Stimulated activated CD4-positive, alpha-beta T cell treated with anti-CD3 and anti-CD28 coated beads, Interleukin-4, amount 100 ng/mL, for 24 hours (primary cell): ENCODE results near the gene DUSP15.
"Not testable (repeated sequence)": the region's sequence is repeated elsewhere in the genome, so short reads cannot be mapped to it uniquely, and the experiment has no call there.

Experiments used
- DNase-seq: peaks from one replicate; pipeline ENCODE4 v3.0.0-alpha.2; 2020

The DUSP15 gene, protein sequence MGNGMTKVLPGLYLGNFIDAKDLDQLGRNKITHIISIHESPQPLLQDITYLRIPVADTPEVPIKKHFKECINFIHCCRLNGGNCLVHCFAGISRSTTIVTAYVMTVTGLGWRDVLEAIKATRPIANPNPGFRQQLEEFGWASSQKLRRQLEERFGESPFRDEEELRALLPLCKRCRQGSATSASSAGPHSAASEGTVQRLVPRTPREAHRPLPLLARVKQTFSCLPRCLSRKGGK

DNA sequence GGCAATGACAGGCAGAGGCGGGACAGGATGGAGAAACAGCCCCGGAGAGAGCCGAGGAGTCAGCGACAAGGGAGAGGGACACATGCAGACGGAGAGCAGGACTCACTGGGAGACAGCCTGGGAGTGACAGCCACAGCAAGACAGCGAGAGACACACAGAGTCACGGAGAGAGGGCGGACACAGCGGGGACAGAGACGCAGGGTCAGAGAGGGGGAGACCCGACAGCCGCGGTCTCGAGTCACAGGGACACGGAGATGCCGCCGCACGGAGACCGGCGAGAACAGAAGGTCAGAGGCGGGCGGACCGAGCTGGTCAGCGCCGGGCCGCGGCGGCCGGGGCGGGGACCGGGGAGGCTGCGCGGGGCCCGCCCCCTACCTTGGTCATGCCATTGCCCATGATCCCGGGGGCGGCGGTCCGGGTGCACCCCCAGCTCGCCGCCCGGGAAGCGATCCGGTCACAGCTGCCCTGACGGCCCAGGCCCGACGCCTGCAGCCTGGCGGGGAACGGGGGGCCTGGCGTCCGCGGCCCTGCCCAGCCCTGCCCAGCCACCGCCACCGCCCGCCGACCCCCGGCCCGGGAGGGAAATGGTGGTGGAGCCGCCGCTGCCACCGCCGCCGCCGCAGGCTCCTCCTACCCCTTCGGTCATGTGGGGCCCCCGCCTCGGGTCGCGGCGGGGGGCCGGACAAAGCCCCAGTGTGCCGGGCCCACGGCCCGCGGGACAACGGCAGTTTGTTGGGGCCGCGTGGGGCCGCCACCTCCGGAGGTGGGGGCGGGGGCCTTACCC lies at the start of gene DUSP15, which contains the start of gene TTLL9:
Gene DUSP15, minus strand, starts transcription at position 586 of the 784 bp plus-strand sequence. Its CDS starts 190 bp downstream, at position 396.
Gene TTLL9, plus strand, starts transcription at position 693 of the 784 bp plus-strand sequence. CDS start 493 bp downstream, outside the sequence.
- DNase-seq, result no peak

DNA sequence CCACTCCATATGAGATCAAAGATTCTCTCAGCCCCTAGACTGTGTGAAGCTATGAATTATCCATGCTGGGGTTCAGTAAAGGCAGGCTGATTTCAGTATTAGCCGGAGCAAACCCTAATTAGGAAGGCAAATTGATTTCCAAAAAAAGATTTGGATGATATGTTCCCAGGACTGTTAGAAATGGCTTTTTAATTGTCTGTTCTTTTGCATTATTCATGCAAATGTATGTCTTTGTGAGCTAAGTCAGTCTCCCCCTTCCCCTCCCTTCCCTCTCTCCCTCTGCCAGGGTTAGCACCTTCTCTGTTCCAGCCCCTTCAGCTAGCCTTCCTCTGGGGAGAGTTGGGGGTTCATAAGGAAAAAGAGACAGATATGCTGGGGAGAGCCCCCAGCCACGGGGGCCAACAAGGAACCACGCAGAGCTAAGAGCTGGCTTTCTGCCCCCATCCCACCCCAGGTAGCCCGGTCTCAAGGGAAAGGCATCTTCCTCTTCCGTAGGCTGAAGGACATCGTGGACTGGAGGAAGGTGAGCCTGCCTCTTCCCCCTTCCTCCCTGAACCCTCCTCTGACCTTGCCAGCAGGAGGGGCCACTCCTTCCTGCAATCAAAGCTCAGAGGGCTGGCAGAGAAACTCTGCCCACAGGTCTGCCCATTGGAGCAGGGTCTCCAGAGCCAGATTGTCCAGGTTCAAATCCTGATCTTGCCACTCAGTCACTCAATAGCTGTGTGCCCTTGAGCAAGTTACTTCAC lies 49.3 kb upstream of the DUSP15 start:
- DNase-seq, result no peak

DNA sequence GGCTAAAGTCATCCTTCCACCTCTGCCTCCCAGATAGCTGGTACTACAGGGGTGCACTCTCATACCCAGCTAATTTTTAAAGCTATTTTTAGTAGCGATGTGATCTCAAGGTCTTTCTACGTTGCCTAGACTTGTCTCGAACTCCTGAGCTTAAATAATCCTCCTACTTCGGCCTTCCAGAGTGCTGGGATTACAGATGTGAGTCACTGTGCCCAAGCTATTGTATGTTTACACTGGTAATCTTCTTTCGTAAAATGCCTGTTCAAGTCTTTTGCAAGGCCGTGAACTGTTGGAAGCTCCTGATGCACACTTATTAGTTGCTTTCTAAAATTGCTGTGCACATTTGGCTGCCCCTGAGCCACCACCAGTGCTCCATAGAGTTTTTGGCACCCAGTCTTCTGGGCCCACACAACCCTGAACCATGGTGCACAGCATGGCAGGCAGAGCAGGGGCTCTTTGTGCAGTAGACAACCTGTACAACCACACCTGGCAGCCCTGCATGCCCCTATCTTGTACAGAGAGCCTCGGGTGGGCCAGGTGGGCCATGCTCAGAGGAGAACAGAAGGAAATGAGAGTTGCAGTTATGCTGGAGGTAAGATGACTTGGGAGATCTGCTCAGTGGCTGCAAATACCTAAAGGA lies 48.3 kb upstream of the DUSP15 start:
- DNase-seq, result no peak

DNA sequence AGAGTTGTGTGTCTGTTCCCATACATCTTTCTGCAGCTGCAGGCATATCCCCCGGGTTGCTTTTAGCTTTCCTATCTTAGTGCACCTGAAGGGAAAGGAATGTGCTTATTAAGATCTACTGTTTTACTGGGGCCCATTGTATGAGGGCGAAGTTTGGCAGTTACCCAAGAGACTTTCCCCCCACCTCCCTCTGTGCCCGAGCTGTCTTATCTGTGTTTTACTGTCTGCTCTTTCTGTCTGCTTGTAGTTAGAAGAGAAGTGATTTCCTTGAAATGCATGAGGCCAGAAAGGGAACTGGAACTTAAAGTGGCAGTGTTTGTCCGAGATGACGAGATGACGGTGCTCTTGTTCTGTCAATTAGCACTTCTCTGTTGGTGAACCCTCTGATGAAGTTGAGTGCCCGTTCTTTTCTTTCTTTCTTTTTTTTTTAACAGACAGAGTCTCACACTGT lies 47.7 kb upstream of the DUSP15 start:
- not testable (repeated sequence) for DNase-seq

DNA sequence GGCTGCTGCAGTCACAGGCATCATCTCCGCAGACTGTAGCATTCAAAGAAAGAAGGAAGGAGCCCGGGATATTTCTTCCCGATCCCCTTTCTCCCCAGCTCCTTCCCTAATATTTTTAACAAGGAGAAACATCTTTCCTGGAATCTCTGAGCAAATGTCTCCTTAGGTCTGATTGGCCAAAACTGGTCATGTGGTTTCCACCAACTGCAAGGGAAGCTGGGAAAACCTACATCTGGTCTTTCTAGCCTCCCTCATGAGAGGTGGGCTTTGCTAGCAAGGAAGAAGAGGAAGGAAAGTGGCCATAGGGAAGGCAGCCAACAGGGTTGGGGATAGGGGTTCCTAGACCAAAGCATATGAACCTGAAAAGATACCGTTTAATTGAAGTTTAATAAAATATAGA lies 46.4 kb upstream of the DUSP15 start:
- no peak for DNase-seq

DNA sequence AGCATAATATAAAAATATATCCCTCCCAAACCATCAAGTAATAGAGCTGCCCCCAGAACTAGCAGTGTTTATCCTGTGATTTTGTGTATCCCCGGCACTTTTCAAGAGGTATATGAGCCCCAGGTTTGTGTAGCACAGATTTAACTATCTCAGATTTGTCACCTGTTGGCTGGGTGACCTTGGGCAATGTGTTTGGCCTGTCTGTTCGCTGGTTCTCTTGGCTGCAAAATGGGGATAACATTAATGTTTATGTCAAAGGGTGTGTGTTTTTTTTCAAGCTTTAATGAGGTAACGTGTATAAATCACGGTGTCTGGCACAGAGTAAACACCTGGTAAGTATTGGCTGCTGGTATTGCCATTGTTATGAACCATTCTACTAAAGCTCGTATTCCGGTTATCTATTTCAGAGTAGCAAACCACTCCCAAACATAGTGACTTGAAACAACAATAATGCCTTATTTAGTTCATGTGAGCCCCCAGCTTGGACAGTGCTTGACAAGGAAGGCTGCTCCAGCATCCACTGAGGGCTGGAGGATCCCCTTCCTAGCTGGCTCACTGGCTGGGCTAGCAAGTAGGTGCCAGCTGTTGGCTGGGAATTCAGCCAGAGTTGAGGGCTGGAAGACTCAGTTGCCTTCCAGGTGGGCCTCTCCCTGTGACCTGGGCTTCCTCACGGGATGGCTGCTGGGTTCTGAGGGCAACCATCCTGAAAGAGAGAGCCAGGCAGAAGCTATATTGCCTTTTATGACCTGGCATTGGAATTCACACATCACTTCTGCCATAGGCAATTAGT lies 45.4 kb upstream of the DUSP15 start:
- no peak for DNase-seq

DNA sequence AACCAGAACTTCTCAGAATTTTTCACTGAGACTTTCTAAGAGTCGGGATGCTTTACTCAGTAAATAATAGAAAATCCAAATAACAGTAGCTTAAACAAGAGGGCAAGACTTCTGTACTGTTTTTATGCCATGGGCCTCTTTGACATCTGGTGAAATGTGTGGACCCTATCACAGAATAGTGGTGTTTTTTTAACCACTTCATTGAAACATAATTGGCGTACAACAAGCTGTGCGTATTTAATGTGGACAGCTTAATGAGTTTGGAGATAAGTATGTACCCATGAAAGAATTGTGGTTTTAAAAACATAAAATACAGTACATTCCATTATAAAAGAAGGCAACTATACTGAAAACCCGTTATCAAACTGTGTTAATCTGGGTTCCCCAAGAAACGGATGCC lies 43.8 kb upstream of the DUSP15 start:
- DNase-seq, result no peak

DNA sequence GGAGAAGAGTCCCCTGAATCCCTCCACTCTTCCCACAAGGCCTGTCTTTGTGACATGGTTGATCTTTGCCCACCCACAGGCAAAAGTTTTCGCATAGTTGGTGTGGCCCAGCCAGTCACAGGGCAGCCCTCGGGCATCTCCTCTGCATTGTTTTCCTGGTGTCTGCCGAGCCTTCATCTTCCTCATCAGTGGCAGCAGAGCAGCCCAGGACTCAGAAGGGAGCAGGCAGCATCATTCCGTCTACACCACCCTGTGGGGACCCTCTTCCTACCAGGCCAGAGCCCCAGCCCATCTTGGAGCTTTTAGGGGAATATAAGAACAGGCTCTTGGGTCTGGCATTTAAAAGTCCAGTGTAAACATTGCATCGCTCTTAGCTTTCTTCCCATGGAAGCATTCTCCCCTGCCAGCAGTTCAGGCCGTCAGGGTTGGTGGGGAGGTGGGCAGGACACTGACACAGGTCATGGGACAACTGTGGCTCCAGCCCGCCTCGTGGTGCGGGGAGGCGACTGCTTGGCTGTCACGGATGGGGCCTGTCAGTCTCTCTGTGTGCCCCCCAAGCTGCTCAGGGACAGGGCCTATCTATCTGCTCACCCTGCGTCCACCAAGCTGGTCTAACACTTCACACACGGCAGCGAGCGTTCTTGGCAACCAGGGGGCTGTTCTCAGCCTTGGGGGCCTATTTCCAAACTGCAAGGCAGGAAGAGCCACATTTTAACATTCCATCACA lies 43.3 kb upstream of the DUSP15 start:
- no peak for DNase-seq

DNA sequence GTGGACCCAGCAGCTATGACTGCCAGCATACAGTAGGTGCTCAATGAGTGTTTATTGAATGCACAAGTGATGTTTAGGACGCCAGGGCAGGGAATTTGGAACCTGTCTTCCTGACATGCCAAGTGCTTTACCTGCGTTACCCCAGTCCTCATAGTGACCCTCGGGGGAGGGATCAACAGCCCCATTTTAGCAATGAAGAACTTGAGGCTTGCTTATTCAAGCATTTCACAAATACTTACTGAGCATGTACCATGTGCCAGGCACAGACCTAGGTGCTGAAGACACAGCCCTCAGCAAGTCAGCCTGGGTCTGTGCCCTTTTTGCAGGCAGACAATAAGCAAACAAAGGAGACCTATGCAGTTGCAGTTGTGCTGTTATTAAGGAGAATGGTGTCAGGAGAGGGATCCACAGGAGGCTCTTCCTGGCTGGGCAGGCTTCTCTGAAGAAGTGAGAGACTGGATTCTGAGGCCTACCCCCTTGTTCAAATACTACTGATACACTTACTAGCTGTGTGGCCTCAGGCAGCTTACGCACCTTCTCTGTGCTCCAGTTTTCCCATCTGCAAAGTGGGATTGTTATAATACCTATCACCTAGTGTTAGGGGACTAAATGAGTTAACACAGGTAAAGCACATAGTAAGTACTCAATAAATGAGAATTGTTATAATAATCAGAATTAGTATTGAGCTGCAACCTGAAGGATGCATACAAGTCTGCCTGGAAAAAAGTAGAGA lies 39.9 kb upstream of the DUSP15 start:
- DNase-seq, result no peak

DNA sequence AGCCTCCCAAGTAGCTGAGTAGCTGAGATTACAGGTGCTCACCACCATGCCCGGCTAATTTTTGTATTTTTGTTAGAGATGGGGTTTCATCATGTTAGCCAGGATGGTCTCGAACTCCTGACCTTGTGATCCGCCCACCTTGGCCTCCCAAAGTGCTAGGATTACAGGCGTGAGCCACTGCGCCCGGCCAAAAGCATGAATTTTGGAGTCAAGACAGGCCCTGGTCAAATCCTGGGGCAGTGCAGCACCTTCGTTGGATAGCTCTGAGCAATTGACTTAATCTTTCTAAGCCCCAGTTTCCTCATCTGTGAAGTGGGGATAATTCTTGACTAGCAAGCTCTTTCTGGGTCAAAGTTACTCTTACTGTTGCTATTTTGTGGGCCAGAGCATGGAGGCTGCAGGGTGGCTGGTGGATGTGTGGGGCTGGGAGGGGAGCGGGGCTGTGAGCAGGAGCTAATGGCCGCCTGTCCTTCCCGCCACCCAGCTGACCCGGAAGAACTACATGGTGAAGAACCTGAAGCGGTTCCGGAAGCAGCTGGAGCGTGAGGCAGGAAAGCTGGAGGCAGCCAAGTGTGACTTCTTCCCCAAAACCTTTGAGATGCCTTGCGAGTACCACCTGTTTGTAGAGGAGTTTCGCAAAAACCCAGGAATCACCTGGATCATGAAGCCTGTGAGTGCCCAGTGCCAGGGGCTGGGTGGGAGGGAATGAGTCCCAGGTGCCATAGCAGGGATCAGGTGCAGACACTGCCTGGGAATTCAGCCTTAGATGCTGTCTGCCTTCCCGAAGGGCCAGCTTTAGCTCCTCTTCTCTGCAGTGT lies 39.1 kb upstream of the DUSP15 start:
- no peak for DNase-seq

DNA sequence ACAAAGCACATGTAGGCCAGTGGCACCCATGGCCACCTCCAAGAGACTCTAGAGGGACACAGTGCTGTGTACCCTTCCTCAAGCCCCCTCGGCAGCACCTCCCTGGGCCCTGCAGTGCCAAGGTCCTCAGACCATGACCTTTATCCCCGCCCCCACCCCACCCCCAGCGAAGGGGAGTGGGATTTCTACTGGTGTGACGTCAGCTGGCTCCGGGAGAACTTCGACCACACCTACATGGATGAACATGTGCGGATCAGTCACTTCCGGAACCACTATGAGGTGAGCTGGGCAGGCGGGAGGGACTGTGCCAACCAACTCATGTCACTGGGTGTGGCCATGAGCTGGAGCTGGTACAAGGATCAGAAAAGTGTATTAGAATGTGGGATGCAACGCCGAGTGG lies 38.1 kb upstream of the DUSP15 start:
- DNase-seq, result no peak

DNA sequence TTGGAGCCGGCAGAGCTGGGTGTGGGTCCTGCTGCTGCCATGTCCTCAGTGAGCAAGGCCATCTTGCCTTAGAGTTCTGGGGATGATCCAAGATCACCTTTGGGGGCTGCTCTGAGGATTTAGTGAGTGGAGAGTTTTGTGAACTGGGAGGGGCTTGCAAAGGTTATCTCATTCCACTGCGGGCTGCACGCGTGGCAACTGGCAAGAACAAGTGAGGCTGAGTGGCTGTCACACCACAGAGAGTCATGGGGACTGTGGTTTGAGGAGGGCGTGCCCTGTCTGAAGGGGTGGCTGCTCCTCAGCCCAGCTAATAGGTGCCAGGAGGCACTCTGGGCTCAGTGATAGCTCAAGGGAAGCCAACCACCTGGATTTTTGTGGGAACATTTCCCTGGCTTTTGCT lies 37.7 kb upstream of the DUSP15 start:
- DNase-seq, result no peak

DNA sequence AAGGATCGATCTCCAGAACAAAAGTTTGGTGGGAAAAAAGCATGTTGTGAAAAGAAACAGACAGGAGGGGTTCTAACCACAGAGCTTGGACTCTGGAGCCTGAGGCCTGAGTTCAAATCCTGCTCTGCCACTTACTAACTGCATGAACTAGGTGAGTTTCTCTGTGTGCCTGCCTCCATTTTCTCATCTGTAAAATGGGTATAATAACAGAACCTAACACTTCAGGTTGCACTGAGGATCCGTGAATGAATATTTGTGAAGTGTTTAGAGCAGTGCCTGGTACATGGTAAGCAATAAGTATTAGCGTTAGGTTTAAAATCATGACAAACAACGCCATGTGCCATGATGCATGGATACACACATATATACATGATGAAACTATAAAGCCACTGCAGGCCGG lies 36.7 kb upstream of the DUSP15 start:
- DNase-seq, result no peak

DNA sequence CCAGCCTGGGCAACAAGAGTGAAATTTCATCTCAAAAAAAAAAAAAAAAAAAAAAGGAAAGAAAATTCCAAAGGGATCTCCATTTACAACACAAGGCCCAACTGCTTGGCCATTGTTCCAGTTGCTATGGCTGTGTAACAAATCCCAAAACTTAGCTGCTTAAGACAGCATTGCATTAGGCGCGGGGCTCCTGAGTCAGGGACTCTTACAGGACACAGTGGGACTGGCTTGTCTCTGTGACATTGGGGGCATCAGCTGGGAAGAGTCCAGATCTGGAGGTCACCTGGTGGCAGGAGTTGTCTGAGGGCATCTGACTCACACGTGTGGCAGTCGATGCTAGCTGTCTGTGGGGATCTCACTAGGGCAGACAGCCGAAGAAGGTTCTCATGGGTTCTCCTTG lies 35.7 kb upstream of the DUSP15 start:
- no peak for DNase-seq

DNA sequence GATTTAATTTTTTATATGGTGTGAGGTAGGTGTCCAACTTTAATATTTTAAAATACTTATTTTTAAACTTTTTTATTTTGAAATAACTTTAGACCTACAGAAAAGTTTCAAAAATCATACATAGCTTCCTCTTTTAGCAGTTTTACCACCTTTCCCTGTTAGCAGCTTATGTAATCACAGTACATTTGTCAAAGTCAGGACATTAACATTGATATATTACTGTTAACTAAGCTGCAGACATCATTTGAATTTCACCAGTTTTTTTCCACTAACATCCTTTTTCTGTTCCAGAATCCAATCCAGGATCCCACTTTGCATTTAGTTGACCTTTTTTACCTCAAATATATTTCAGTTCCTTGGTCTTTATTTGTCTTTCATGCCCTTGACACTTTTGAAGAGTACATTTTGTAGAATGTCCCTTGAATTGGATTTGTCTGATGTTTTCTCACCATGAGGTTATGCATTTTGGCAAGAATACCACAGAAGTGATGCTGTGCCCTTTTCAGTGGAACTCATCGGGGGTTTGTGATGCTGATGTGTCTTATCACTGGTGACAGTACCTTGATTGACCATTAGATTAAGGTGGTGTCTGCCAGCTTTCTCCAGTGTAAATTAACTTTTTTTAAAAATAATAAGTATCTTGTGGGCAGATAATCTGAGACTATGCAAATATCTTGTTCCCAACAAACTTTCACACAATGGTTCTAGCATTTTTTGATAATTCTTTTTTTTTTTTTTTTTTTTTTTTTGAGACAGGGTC lies 33.5 kb upstream of the DUSP15 start:
- no peak for DNase-seq

DNA sequence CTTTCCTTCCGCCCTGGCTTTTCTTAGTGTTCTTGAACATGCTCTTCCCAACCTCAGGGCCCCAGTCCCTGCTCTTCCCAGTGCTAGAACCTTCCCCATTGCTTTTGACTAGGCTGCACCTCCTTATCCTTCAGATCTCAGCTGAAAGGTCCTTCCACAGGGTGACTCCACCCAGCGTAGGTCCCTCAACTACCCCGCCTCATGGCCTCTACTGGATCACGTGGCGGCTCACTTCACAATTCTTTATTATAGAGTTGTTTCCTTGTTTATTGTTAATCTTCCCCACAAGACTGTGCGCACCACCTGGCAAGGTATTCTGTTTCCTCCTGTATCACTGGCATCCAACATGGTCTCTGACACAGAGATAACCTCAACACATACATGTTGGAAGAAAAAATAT lies 31.3 kb upstream of the DUSP15 start:
- DNase-seq, result no peak

DNA sequence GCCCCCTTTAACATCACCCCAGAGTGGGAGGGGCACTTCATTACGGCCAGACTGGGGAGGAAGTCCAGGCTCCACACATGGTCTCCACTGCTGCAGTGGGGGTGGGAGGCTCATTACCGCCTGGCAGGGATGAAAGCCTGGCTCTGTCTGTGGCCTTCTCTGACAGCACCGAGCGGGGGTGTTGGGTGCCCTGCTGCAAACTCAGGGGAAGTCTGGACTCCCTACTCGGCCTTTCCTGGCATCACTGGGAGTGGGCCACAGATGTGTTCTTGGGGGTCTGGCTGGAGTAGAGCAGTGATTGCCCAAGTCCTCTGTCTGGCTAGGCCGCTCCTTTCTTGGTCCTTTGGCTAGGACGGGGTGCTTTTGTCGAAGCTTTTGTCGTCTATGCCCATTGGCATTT lies 27.2 kb upstream of the DUSP15 start:
- DNase-seq, result no peak

DNA sequence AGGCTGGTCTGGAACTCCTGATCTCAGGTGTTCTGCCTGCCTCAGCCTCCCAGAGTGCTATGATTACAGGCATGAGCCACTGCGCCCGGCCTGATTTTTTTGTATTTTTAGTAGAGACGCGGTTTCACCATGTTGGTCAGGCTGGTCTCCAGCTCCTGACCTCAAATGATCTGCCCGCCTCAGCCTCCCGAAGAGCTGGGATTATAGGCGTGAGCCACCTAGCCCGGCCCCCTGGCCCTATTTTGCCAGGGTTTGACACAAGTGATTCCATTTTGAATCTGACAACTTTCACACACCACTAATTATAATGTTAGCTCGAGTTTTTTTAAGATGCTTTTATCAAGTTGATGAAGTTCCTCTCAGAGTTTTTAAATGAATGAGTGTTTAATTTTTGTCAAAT lies 25.7 kb upstream of the DUSP15 start:
- no peak for DNase-seq

DNA sequence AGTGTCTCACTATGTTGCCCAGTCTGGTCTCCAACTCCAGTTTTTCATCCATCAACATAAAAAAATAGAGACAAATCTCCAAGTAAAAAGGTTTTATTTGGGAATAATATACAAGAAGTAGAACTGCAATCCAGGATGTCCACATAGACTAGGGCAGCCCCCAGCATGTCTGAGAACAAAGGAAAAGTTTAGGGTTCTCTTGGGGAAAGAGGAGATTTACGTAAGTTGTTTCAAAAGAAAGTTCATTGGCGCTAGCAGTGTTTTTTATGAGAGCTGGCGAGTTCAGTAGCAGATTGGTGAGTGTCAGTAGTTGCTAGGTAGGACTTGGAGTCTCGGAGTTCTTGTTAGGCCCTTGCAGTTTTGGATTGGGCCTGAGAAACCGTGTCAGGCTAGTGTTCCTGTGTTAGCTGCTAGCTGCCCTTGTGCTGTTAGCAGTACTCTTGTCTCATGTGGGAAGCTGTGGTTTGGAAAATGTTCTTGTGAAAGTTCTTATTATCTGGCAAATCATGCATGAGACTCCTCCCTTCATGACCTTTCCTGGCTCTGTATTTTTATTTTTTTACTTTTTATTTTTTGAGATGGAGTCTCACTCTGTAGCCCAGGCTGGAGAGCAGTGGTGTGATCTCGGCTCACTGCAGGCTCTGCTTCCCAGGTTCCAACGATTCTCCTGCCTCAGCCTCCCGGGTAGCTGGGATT lies 24.8 kb upstream of the DUSP15 start:
- DNase-seq, result no peak
